Embryonic facial prominence (tissue), 1 donor: ENCODE data around the gene LRRC8C.

Experiments used
- DNase-seq: peaks from one replicate; pipeline ENCODE4 v3.0.0-alpha.2; 2016; ENCODE audit errors: extremely low spot score

The LRRC8C gene

DNA sequence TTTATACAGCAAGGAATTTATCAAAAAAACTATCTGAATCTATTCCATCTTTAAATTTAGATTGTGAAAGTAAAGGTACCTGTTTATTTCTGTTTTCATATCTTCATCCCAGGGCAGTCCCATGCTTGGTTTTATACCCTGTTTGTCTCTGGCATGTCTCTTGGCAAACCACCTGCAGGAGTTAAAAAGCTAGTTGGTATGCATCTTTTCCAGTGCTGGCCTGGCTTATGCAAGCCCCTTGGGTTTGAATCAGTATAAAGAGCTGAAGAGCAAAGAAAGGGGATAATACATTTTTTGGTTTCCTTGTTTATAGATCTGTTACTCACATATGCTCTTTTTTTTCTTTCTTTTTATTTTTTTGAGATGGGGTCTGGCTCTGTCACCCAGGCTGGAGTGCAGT, 37.8 kb downstream of the LRRC8C start:
- DNase-seq = no peak

- no peak for DNase-seq
These were observed 39.0 kb downstream of the LRRC8C start for GRCh38 chr1:89671775-89672488.

DNA sequence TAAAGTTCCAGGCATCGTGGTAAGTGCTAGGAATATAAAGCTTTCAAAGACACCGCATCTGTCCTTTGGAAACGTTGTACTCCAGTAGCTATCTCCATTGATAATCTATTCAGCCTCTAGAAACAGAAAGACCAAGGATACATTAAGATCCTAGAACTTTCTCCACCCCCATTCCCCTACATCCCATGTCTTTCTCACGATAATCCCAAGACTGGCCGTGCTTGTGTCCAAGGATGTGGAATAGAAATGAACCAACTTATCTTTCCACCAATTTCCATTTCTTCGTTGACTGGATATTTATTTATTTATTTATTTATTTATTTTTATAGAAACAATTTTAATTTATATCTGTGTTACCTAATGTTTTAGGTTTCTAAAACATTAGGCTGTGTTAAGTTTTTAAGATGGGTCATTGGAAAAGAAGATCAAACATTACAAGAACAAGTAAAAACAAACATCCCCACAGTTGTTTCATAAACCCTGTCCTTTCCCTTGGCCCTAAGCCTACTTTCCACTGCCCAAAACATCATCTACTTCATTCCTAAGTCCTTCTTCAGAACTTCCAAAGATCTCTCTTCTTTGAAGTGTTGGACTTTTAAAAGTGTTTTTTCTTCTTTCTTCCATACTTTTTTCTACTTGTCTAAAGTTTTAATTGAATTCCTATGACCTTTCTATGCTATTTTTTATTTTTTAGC, 39.7 kb downstream of the LRRC8C start:
- DNase-seq = no peak

GRCh38 chr1:89673251-89673650, 40.3 kb downstream of the LRRC8C start:
- DNase-seq = no peak

DNA sequence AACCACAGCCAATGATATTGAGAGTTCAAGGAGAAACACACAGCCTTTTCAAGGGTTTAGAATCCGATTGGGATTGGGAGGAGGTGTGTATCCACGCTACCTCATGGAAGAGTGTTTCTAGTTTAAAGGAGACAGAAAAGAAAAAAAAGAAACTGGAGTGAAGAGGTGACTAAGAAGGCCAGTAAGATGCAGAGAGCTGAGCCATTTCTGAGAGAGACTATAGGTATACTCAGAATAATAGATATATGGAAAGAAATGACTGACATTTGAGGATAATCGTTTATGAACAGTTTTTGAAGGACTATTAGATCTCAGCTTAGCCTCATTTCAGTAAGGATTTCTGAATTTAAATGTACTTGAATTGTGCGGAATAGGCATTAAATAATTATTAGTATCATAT, 42.8 kb downstream of the LRRC8C start:
- DNase-seq = no peak

DNA sequence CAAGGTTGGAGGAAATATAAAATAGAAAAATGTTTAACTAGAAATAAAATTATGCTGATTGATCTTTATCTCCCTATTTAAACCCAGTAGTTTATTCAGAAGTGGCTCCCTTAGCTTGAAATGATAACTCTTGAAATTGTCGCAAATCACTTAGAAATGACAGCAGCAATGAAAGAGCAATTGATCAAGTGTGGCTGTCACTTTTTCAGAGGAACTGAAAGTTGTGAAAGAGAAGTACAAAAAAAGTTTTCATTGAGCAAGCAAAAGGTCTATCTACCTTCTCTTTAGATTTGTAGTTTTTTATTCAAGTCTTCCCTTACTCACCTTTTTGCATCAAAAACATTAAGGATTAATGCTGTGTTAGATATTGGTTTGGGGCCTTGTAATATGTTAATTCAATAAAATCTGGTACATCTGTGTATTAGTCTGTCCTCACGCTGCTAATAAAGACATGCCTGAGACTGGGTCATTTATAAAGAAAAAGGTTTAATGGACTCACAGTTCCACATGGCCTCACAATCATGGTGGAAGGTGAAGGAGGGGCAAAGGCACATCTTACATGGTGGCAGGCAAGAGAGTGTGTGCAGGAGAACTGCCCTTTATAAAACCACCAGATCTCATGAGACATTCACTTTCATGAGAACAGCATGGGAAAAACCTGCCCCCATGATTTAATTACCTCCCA, 48.3 kb downstream of the LRRC8C start:
- no peak for DNase-seq

DNA sequence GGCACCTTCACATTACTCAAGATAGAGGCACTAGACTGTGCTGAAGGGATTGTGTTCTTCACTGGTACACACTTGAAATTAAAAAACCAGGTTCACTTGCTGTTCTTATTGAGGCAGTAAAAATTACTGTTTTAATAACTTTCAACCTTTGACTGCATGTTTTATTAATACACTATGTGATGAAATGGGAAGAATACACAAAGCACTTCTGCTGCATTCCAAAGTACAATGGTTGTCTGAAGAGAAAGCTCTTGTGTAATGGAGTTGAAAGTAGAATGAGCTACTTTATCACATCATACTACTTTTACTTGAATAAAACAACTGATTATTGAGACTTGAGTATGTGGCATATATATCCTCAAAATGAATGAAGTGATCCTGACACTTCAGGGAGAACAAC, 49.7 kb downstream of the LRRC8C start:
- no peak for DNase-seq

- DNase-seq = no peak
These were observed 52.5 kb downstream of the LRRC8C start for GRCh38 chr1:89685461-89685860.

GRCh38 chr1:89686520-89686919, 53.6 kb downstream of the LRRC8C start:
- no peak for DNase-seq

GRCh38 chr1:89687254-89687653, 54.3 kb downstream of the LRRC8C start:
- DNase-seq = no peak

DNA sequence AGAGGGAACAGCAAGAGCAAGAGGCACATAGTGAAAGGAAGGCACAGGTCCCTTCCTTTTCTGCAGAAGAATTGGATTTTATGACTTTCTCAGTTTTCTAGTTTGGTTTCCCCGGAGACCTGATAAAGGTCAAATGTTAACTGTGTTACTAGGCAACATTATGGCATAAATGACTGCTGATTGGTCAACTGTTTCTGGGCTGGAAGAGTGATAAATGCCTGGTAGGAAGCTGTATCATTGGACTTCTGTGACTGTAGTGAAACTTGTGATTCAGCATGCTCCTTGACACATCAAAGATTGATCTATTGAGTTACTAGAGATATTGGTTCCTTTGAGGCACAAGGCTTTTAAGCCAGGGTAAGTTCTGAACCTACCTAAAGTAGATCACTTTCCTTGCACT, 55.7 kb downstream of the LRRC8C start:
- no peak for DNase-seq

GRCh38 chr1:89689234-89689633, 56.3 kb downstream of the LRRC8C start:
- DNase-seq = no peak

GRCh38 chr1:89690595-89690994, 57.7 kb downstream of the LRRC8C start:
- no peak for DNase-seq

- no peak for DNase-seq
These were observed 59.9 kb downstream of the LRRC8C start for GRCh38 chr1:89692601-89693521.

- no peak for DNase-seq
These were observed 62.9 kb downstream of the LRRC8C start for GRCh38 chr1:89695847-89696246.

DNA sequence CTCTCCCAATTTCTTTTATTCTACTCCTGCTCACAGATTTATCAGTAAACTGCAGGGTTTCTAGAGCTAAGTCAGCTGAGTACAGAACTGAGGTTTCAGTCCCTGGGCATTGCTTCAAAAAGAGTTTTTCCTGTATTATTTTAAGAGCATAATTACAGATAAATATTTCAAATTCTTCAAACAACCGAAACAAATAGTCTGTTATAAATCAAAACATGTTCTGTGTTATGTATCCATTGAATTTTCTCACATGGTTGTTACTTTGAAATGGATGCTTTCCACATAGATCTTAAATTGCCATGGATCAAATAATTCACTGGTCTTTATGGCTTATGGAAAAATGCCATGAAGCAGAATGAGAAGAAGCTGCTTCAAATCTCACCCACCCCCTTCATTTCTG, 64.5 kb downstream of the LRRC8C start:
- DNase-seq = no peak

- no peak for DNase-seq
These were observed 65.2 kb downstream of the LRRC8C start for GRCh38 chr1:89698020-89698560.

GRCh38 chr1:89698624-89699023, 65.7 kb downstream of the LRRC8C start:
- no peak for DNase-seq

DNA sequence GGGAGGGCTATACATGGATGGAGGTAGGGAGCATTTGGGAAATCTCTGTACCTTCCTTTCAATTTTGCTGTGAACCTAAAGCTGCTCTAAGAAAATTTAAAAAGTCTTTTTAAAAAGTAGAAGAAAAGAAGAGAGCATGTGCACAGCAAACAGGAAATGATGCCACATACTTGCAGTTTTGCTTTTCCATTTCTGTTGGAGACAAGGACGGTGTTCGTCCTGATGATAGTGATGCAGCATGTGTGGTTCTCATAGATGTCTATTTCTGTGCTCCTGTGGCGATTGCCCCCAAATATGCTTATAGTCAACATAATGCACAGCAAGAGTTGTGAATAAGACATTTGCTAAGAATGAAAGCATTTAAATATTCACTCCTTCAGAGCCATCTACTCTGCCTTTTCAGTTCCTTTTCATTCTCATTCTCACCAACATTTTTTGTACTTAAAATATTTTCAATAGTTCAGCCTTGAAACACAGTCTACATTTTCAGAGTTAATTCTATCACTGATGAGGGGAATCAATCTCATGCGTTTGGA, 66.6 kb downstream of the LRRC8C start:
- DNase-seq = no peak

DNA sequence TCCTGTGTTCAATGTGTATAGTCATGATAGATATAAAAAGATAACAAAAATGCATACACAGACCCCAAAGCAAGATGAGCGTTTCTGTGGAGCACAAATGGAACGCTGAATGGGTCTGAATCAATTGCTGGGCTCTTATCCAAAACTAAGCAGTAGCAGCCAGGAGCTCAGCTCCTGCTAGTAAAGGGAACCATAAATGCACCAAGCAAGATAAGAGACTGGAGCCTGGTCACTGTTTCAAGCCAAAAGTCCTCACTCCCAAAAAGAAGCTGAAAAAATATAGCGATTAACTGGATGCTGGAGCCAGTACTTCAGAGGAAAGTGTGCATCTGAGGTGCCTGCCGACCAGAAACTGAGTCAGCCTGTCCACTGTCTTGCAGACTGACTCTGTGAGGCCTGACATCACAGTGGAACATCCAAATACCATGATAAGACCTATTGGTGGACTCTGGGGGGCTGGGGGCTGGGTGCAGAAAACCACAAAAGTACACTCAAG, 68.9 kb downstream of the LRRC8C start:
- DNase-seq = no peak

- no peak for DNase-seq
These were observed 69.7 kb downstream of the LRRC8C start for GRCh38 chr1:89702520-89703045.
